Pancreas (tissue), 10 donors: ENCODE results near the gene VPS52. TPM values are rescaled to one million over a fixed set of nuclear protein-coding genes. Genes with fewer than 3 reads are reported as not detected.
A peak's percentile ranks its signal among the peaks of the same experiment; 100 is the strongest.

ENCODE experiments used
- ATAC-seq, 4 donors: fragments of 200-7000 bp; cut with Tn5 transposase; one replicate each; pipeline versions ENCODE4 v1.8.0 to v1.9.1; 2020; ENCODE audit warnings: mild to moderate bottlenecking in 4 of 4, moderate library complexity in 4 of 4
- DNase-seq, 6 donors: peaks; one replicate each; pipeline ENCODE4 v3.0.0-alpha.2; 2020
- FAIRE-seq: peaks from 2 replicates; lab custom pipeline; 2012; peaks lifted over from hg19 to GRCh38; lab: Jason Lieb, UNC
- H3K27ac ChIP-seq, 4 donors: fragments of 200-600 bp; sonication (generic); 1 replicate in 3 of 4; 2 replicates in 1 of 4; pipeline versions ENCODE4 v1.5.0 to v1.8.0; 2020
- H3K27me3 ChIP-seq, 4 donors: fragments of 200-600 bp; one replicate each; pipeline ENCODE4 v1.8.0; 2021
- H3K36me3 ChIP-seq, 3 donors: fragments of 200-600 bp; sonication (generic) in 1 of 3; one replicate each; pipeline versions ENCODE4 v1.5.0 to v1.8.0; 2020 to 2021
- H3K4me1 ChIP-seq, 3 donors: fragments of 200-600 bp; one replicate each; pipeline ENCODE4 v1.8.0; 2021
- H3K4me3 ChIP-seq, 4 donors: fragments of 200-600 bp; sonication (generic) in 2 of 4; one replicate each; pipeline versions ENCODE4 v1.5.0 to v1.8.0; 2020 to 2021
- H3K9me3 ChIP-seq, 4 donors: fragments of 200-600 bp; one replicate each; pipeline ENCODE4 v1.8.0; 2021
- CTCF ChIP-seq, 4 donors: fragments of 200-600 bp; sonication (generic) in 3 of 4; IDR thresholded peaks; one replicate each; pipeline versions ENCODE4 v1.5.0 to v1.8.0; 2021; ENCODE audit warnings: antibody characterized with exemption in 4 of 4
- WGBS, 2 donors: extraction: QIAGEN DNeasy Blood & Tissue Kit; methylation state at CpG; one replicate each; pipeline ENCODE4 v1.1.7; 2013; 5-methylcytosine and 5-hydroxymethylcytosine counted together
- intact Hi-C, 3 donors: fragments of 100-400 bp; cut with DNase I; formaldehyde crosslinking; loops; one replicate each; pipeline versions ENCODE4 v1.11.1 to v1.14.2; 2022
- microRNA-seq, 2 donors: library from miRNA; unstranded; fragments of <30 nt; microRNA quantifications; one replicate each; pipeline versions ENCODE4 to v1.1.0, GENCODE V29; 2019 to 2020
- polyA plus RNA-seq, 2 donors: library from polyadenylated mRNA; stranded (reverse); fragments of 200-250 nt; gene quantifications; one replicate each; pipeline ENCODE4 v1.2.3, GENCODE V29; 2013
- total RNA-seq, 6 donors: library from RNA; stranded (reverse); fragmentation: NEBNext Ultra II Directional in 4 of 6; extraction: Animal tissue kit (Norgen Biotek cat#: 25700) in 4 of 6; gene quantifications; one replicate each; pipeline versions ENCODE4 v1.2.1 to v1.2.4, GENCODE V29; 2021 to 2023
- donor health status: healthy with polysubstance abuse.
- donor health status: DM: no; HTN: no; CAD: no; lungs with moderate emphysema.
- donor health status: DM: no; HTN: no; CAD: no.
- donor health status: control.
- donor health status: control.
- donor health status: Bipolar disorder and iron deficiency.
- donor health status: DM: yes; HTN: yes; CAD: no.
- donor health status: DM: no; HTN: no; CAD: no.
- donor health status: DM: no; HTN: no; CAD: no.
- donor health status: DM: yes; HTN: yes; CAD: no.

VPS52 gene
- total and polyA plus RNA-seq, 8 donors, result 23.2 to 62.2 (median 30.0) TPM

GRCh38 chr6:33203443-33204164 is 68.1 kb downstream of the VPS52 start:
- Histone ChIP-seq H3K4me3 (peak overlapping the region in 2 of 4 donors; percentile 68 to 75), H3K27me3 (no peaks in the 10 kb centered on the region), H3K9me3 (no peaks in the 10 kb centered on the region), H3K27ac (peak overlapping the region in 3 of 4 donors; percentile 81 to 84 (median 82)), H3K36me3 (peaks cover 0 to 18% (median 16%) of the 10 kb centered on the region in 3 donors), H3K4me1 (peaks cover 11 to 30% (median 21%) of the 10 kb centered on the region in 3 donors)
- intact Hi-C loops, result no loop called here
- FAIRE-seq (no peak), DNase-seq (peak in 1 of 6 donors; percentile 34), ATAC-seq (no peak)
- no peak for TF ChIP-seq CTCF (IDR thresholded peaks at IDR 0.05)
- WGBS, 2 donors, result 63 to 74% methylated on average over 7 of the region's 7 CpGs

GRCh38 chr6:33202799-33203198 is 68.9 kb downstream of the VPS52 start:
- peaks cover 17 to 30% (median 27%) of the 10 kb centered on the region in 3 donors for H3K4me1 ChIP-seq
- no peak for FAIRE-seq
- no peak for TF ChIP-seq CTCF (IDR thresholded peaks at IDR 0.05)
- DNase-seq, result no peak
- WGBS, 2 donors, result 53 to 65% methylated on average over 6 of the region's 6 CpGs
- peak overlapping the region in 1 of 4 donors; percentile 80 for H3K4me3 ChIP-seq
- no peak for ATAC-seq
- H3K27me3 ChIP-seq, result no peaks in the 10 kb centered on the region
- no peak overlapping the region for H3K27ac ChIP-seq
- no peaks in the 10 kb centered on the region for H3K9me3 ChIP-seq
- intact Hi-C loops, result no loop called here
- peaks cover 0 to 18% (median 16%) of the 10 kb centered on the region in 3 donors for H3K36me3 ChIP-seq

- Histone ChIP-seq H3K27me3 (no peaks in the 10 kb centered on the region), H3K36me3 (peaks cover 0 to 18% (median 16%) of the 10 kb centered on the region in 3 donors), H3K27ac (no peak overlapping the region), H3K4me1 (peaks cover 17 to 30% (median 24%) of the 10 kb centered on the region in 3 donors), H3K4me3 (peak overlapping the region; percentile 68 to 88 (median 82)), H3K9me3 (no peaks in the 10 kb centered on the region)
- TF ChIP-seq CTCF (IDR thresholded peaks at IDR 0.05), result no peak
- intact Hi-C loops, result no loop called here
- ATAC-seq, result no peak
- FAIRE-seq, result no peak
- no peak for DNase-seq
- WGBS, 2 donors, result 36 to 43% methylated on average over 6 of the region's 6 CpGs
Measured at GRCh38 chr6:33201935-33202334, 69.7 kb downstream of the VPS52 start.

DNA sequence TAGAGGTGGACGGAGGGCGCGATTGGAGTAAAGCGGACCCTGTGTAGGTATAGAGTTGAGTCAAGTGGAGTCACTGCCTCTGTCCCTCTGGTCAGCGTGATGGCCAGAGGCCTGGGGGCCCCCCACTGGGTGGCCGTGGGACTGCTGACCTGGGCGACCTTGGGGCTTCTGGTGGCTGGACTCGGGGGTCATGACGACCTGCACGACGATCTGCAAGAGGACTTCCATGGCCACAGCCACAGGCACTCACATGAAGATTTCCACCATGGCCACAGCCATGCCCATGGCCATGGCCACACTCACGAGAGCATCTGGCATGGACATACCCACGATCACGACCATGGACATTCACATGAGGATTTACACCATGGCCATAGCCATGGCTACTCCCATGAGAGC is 70.5 kb downstream of the VPS52 start:
- Histone ChIP-seq H3K27me3 (no peaks in the 10 kb centered on the region), H3K27ac (peak overlapping the region; percentile 94 to 98 (median 96)), H3K4me3 (peak overlapping the region; percentile 68 to 88 (median 82)), H3K4me1 (peaks cover 17 to 30% (median 24%) of the 10 kb centered on the region in 3 donors), H3K36me3 (peaks cover 0 to 25% (median 23%) of the 10 kb centered on the region in 3 donors), H3K9me3 (no peaks in the 10 kb centered on the region)
- TF ChIP-seq CTCF (IDR thresholded peaks at IDR 0.05), result no peak
- ATAC-seq (no peak), FAIRE-seq (no peak), DNase-seq (peak in 1 of 6 donors; percentile 80)
- WGBS, 2 donors, result 0 to 1% methylated on average over 14 of the region's 14 CpGs
- intact Hi-C loops, result no loop called here

Small RNAs within 50 kb of the gene (microRNA-seq; reads per million reads assigned to microRNA genes)
- gene MIR219A1, result 6.2 to 6.8 reads per million in 2 donors
- gene MIR6834, result 0 reads per million in 2 donors
- gene MIR6873, result 0 reads per million in 2 donors

Other genes with a start within 250 kb of the VPS52 start
- 100 to 1,000 TPM in 1 of 6 donors, 10 to 100 TPM in 2, 1 to 10 TPM in 3; 8.7 to 162 (median 13.5) TPM for gene HLA-DPA1, start 198.2 kb downstream of the VPS52 start, total RNA-seq
- 1 to 10 TPM; 5.5 to 9.1 TPM for gene HLA-DPA1, start 198.2 kb downstream of the VPS52 start, polyA plus RNA-seq
- gene HLA-DPB1, start 195.9 kb downstream of the VPS52 start, total RNA-seq, result 100 to 1,000 TPM in 1 of 6 donors, 10 to 100 TPM in 5; 11.8 to 156 (median 23.3) TPM
- 10 to 100 TPM; 16.7 to 20.8 TPM for gene HLA-DPB1, start 195.9 kb downstream of the VPS52 start, polyA plus RNA-seq
- gene COL11A2, start 79.4 kb downstream of the VPS52 start, total RNA-seq, result under 1 TPM; 0.15 to 0.75 (median 0.36) TPM
- 1 to 10 TPM; 2.9 to 3.1 TPM for gene COL11A2, start 79.4 kb downstream of the VPS52 start, polyA plus RNA-seq
- 10 to 100 TPM; 20.1 to 30.9 (median 21.9) TPM for gene RXRB, start 71.2 kb downstream of the VPS52 start, total RNA-seq
- gene RXRB, start 71.2 kb downstream of the VPS52 start, polyA plus RNA-seq, result 10 to 100 TPM; 48.8 to 68.3 TPM
- 10 to 100 TPM; 41.6 to 87.5 (median 64.5) TPM for gene SLC39A7, start 71.0 kb downstream of the VPS52 start, total RNA-seq
- 100 to 1,000 TPM in 1 of 2 donors, 10 to 100 TPM in 1; 53.9 to 111 TPM for gene SLC39A7, start 71.0 kb downstream of the VPS52 start, polyA plus RNA-seq
- gene HSD17B8, start 67.2 kb downstream of the VPS52 start, total RNA-seq, result 10 to 100 TPM; 20.9 to 47.3 (median 31.4) TPM
- gene HSD17B8, start 67.2 kb downstream of the VPS52 start, polyA plus RNA-seq, result 10 to 100 TPM; 36.2 to 47.4 TPM
- 10 to 100 TPM; 15.0 to 28.0 (median 20.1) TPM for gene RING1, start 63.4 kb downstream of the VPS52 start, total RNA-seq
- 10 to 100 TPM; 47.4 to 57.6 TPM for gene RING1, start 63.4 kb downstream of the VPS52 start, polyA plus RNA-seq
- gene RPS18, start 199 bp upstream of the VPS52 start, total RNA-seq, result 1,000 to 10,000 TPM; 1,052 to 2,464 (median 1,700) TPM
- gene RPS18, start 199 bp upstream of the VPS52 start, polyA plus RNA-seq, result 1,000 to 10,000 TPM; 2,817 to 3,510 TPM
- gene B3GALT4, start 5.2 kb upstream of the VPS52 start, total RNA-seq, result 1 to 10 TPM; 2.1 to 5.4 (median 2.6) TPM
- gene B3GALT4, start 5.2 kb upstream of the VPS52 start, polyA plus RNA-seq, result 1 to 10 TPM; 5.6 to 8.7 TPM
- 10 to 100 TPM; 17.7 to 28.8 (median 26.2) TPM for gene WDR46, start 17.4 kb upstream of the VPS52 start, total RNA-seq
- 10 to 100 TPM; 90.1 to 96.8 TPM for gene WDR46, start 17.4 kb upstream of the VPS52 start, polyA plus RNA-seq
- 10 to 100 TPM in 5 of 6 donors, 1 to 10 TPM in 1; 9.7 to 19.9 (median 19.0) TPM for gene PFDN6, start 17.7 kb upstream of the VPS52 start, total RNA-seq
- gene PFDN6, start 17.7 kb upstream of the VPS52 start, polyA plus RNA-seq, result 100 to 1,000 TPM in 1 of 2 donors, 10 to 100 TPM in 1; 76.2 to 119 TPM
- gene RGL2, start 27.1 kb upstream of the VPS52 start, total RNA-seq, result 10 to 100 TPM; 24.5 to 70.8 (median 30.2) TPM
- 100 to 1,000 TPM in 1 of 2 donors, 10 to 100 TPM in 1; 87.3 to 121 TPM for gene RGL2, start 27.1 kb upstream of the VPS52 start, polyA plus RNA-seq
- gene TAPBP, start 42.2 kb upstream of the VPS52 start, total RNA-seq, result 100 to 1,000 TPM in 2 of 6 donors, 10 to 100 TPM in 4; 31.0 to 152 (median 41.2) TPM
- 10 to 100 TPM; 28.0 to 60.6 TPM for gene TAPBP, start 42.2 kb upstream of the VPS52 start, polyA plus RNA-seq
- gene ZBTB22, start 45.9 kb upstream of the VPS52 start, total RNA-seq, result 10 to 100 TPM in 2 of 6 donors, 1 to 10 TPM in 4; 6.7 to 13.1 (median 9.3) TPM
- 10 to 100 TPM; 10.8 to 14.3 TPM for gene ZBTB22, start 45.9 kb upstream of the VPS52 start, polyA plus RNA-seq
- 10 to 100 TPM; 12.9 to 22.5 (median 15.6) TPM for gene DAXX, start 51.1 kb upstream of the VPS52 start, total RNA-seq
- gene DAXX, start 51.1 kb upstream of the VPS52 start, polyA plus RNA-seq, result 10 to 100 TPM; 18.1 to 24.6 TPM
- 1 to 10 TPM in 1 of 6 donors, under 1 TPM in 5; 0.14 to 1.5 (median 0.52) TPM for gene KIFC1, start 119.9 kb upstream of the VPS52 start, total RNA-seq
- under 1 TPM; 0.19 to 0.42 TPM for gene KIFC1, start 119.9 kb upstream of the VPS52 start, polyA plus RNA-seq
- 10 to 100 TPM; 28.5 to 68.0 (median 47.2) TPM for gene PHF1, start 139.1 kb upstream of the VPS52 start, total RNA-seq
- 100 to 1,000 TPM; 143 to 192 TPM for gene PHF1, start 139.1 kb upstream of the VPS52 start, polyA plus RNA-seq
- gene CUTA, start 146.2 kb upstream of the VPS52 start, total RNA-seq, result 10 to 100 TPM; 65.0 to 99.6 (median 78.1) TPM
- gene CUTA, start 146.2 kb upstream of the VPS52 start, polyA plus RNA-seq, result 100 to 1,000 TPM in 1 of 2 donors, 10 to 100 TPM in 1; 96.7 to 204 TPM
- 10 to 100 TPM in 1 of 6 donors, 1 to 10 TPM in 5; 4.6 to 11.0 (median 5.6) TPM for gene SYNGAP1, start 148.2 kb upstream of the VPS52 start, total RNA-seq
- gene SYNGAP1, start 148.2 kb upstream of the VPS52 start, polyA plus RNA-seq, result 10 to 100 TPM in 1 of 2 donors, 1 to 10 TPM in 1; 8.3 to 16.4 TPM
- 1 to 10 TPM; 1.7 to 4.7 (median 3.6) TPM for gene ZBTB9, start 182.7 kb upstream of the VPS52 start, total RNA-seq
- 1 to 10 TPM; 1.7 to 3.6 TPM for gene ZBTB9, start 182.7 kb upstream of the VPS52 start, polyA plus RNA-seq